Measurements from ENCODE around the gene NLGN1.

NLGN1 gene

DNA sequence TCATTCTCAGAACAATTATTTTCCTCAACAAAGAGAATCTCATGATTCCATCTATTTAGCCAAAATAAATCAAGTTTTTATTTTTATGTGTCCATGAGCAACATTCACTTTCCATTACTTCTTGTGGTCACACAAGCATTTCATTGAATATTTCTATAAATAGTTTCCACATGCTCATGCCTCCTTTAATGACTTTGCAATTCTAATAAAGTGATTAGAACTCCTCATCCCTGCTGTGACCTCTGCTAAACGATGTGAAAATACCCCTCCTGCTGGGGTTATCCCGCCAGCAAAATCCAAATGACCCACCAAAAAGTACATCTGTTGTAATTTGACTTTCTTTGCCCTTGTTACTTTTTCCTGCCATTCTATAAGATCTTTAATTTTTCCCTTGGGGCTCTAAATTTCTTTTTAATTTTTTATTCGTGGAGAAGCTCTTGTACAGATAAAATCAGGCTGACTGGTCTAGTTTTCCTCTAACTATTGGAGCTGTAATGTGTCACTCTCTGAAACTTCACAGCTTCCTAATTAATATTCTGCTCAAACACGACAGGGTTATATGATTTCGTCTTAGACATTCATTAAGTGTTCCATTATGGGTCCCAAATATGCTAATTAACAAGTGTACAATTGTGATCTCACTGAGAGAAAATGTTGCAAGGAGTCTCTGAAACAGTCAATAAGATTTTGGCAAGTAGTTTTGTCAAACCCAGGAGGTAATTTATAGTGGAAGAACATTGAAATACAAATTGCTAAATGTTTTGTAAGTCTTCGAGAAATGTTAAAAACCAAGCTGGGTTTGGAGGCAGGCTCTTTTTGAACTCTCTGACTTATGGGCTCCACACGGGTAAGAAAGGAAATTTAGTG lies 928.5 kb downstream of the NLGN1 start:
- no peaks in the 10 kb centered on the region for H3K27me3 ChIP-seq
- peaks cover 2 to 4% of the 10 kb centered on the region in 2 experiments for H3K4me1 ChIP-seq (ENCODE audit: control insufficient read depth in 1 of 2, insufficient read depth in 1 of 2, low read depth in 1 of 2, low read length in 1 of 2)
- no peak overlapping the region for H3K4me3 ChIP-seq (ENCODE audit: low read depth in 1 of 2, low read length in 1 of 2)
- H3K27ac ChIP-seq = no peak overlapping the region
- H3K9me3 ChIP-seq = no peaks in the 10 kb centered on the region
- no peaks in the 10 kb centered on the region for H3K36me3 ChIP-seq
- TF ChIP-seq, protein P1, sequence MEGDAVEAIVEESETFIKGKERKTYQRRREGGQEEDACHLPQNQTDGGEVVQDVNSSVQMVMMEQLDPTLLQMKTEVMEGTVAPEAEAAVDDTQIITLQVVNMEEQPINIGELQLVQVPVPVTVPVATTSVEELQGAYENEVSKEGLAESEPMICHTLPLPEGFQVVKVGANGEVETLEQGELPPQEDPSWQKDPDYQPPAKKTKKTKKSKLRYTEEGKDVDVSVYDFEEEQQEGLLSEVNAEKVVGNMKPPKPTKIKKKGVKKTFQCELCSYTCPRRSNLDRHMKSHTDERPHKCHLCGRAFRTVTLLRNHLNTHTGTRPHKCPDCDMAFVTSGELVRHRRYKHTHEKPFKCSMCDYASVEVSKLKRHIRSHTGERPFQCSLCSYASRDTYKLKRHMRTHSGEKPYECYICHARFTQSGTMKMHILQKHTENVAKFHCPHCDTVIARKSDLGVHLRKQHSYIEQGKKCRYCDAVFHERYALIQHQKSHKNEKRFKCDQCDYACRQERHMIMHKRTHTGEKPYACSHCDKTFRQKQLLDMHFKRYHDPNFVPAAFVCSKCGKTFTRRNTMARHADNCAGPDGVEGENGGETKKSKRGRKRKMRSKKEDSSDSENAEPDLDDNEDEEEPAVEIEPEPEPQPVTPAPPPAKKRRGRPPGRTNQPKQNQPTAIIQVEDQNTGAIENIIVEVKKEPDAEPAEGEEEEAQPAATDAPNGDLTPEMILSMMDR (IDR thresholded peaks at IDR 0.05) = no peak

DNA sequence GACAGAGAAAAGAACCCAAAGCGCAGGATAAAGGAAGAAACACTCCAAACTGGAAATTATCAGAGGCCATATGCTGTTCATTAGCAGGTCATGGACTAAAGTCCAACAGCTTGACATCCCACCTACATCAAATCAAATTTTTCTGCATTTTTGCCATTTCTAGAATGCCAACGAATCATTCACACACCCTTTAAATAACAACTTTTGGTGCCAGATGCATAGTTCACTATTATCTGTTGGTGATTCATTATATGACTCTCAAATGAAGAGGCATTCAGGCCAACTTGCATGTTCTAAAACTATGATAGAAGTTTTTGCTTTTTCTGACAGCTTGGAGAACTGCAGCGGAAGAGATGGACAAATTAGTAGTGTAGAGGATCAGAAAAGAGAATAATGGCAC lies 931.8 kb downstream of the NLGN1 start:
- Histone ChIP-seq H3K4me1 (ENCODE audit: control insufficient read depth in 1 of 2, insufficient read depth in 1 of 2, low read depth in 1 of 2, low read length in 1 of 2) (peaks cover 4 to 8% of the 10 kb centered on the region in 2 experiments), H3K9me3 (no peaks in the 10 kb centered on the region), H3K27ac (no peak overlapping the region), H3K27me3 (no peaks in the 10 kb centered on the region), H3K4me3 (ENCODE audit: low read depth in 1 of 2, low read length in 1 of 2) (no peak overlapping the region), H3K36me3 (no peaks in the 10 kb centered on the region)
- TF ChIP-seq, protein P1 (IDR thresholded peaks at IDR 0.05) = no peak

DNA sequence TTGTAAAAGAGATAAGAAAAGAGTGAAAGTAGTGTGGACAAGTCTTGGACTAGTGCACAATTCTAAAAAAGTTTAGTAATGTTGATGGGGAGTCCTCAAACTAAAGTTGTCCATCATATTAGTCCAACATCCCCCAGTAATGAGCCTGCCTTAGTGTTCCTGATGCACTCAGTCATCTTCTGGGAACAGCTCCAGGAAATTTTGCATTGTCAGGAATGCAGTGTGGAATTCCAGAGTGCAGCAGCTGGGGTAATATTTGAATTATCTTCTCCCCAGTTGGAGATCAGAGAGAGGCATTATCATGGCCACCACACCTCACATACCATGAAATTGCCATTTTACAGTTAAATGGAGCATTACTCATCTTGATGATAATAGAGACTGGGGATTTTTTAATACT lies 932.8 kb downstream of the NLGN1 start:
- H3K4me1 ChIP-seq (ENCODE audit: control insufficient read depth in 1 of 2, insufficient read depth in 1 of 2, low read depth in 1 of 2, low read length in 1 of 2) = peaks cover 4 to 8% of the 10 kb centered on the region in 2 experiments
- no peaks in the 10 kb centered on the region for H3K36me3 ChIP-seq
- no peak overlapping the region for H3K4me3 ChIP-seq (ENCODE audit: low read depth in 1 of 2, low read length in 1 of 2)
- H3K27me3 ChIP-seq = no peaks in the 10 kb centered on the region
- TF ChIP-seq, protein P1 (IDR thresholded peaks at IDR 0.05) = no peak
- H3K9me3 ChIP-seq = no peaks in the 10 kb centered on the region
- no peak overlapping the region for H3K27ac ChIP-seq

DNA sequence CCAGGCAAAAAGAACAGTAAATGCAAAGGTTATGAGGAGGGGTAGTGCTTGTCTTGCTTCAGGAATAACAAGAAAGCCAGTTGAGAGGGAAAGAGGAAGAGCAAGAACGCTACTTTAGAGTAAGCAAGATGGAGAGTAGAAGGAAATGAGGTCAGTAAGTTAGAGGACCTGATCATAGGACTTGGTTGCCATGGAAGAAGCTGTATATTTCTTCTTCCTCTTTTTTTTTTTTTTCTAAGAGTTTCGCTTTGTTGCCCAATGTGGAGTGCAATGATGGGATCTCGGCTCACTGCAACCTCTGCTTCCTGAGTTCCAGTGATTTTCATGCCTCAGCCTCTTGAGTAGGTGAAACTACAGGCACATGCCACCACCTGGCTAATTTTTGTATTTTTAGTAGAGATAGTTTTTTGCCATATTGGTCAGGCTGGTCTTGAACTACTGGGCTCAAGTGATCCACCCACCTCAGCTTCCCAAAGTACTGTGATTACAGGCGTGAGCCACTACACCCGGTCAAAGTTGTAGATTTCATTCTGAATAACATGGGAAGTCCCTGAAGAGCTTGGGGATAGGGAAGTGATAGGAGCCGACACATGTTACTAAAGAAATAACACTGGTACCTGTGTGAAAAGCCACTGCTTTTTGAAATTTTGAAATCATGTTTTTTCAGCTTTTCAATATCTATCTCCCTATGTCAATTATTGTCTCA lies 933.7 kb downstream of the NLGN1 start:
- H3K27ac ChIP-seq = peak overlapping the region; percentile 49
- H3K9me3 ChIP-seq = no peaks in the 10 kb centered on the region
- no peaks in the 10 kb centered on the region for H3K27me3 ChIP-seq
- peaks cover 6 to 8% of the 10 kb centered on the region in 2 experiments for H3K4me1 ChIP-seq (ENCODE audit: control insufficient read depth in 1 of 2, insufficient read depth in 1 of 2, low read depth in 1 of 2, low read length in 1 of 2)
- H3K4me3 ChIP-seq (ENCODE audit: low read depth in 1 of 2, low read length in 1 of 2) = peak overlapping the region in 1 of 2 experiments; percentile 12
- H3K36me3 ChIP-seq = no peaks in the 10 kb centered on the region
- TF ChIP-seq, protein P1 (IDR thresholded peaks at IDR 0.05) = no peak

DNA sequence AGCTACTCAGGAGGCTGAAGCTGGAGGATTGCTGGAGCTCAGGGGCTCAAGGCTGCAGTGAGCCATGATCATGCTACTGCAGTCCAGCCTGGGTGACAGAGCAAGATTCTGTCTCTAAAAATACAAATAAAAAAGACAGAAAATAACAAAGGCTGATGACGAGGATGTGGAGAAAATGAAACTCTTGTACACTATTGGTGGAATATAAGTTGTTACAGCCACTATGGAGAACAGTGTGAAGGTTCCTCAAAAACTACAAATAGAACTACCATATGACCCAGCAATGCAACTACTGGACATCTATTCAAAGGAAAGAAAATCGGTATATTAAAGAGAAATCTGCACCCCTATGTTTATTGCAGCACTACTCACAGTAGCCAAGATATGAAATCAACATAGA lies 934.8 kb downstream of the NLGN1 start:
- Histone ChIP-seq H3K9me3 (no peaks in the 10 kb centered on the region), H3K36me3 (no peaks in the 10 kb centered on the region), H3K27me3 (no peaks in the 10 kb centered on the region), H3K4me3 (ENCODE audit: low read depth in 1 of 2, low read length in 1 of 2) (no peak overlapping the region), H3K4me1 (ENCODE audit: control insufficient read depth in 1 of 2, insufficient read depth in 1 of 2, low read depth in 1 of 2, low read length in 1 of 2) (peaks cover 16% of the 10 kb centered on the region in 2 experiments), H3K27ac (no peak overlapping the region)
- TF ChIP-seq, protein P1 (IDR thresholded peaks at IDR 0.05) = no peak
